ENCODE measurements around the gene LAMA3.

The LAMA3 gene

DNA sequence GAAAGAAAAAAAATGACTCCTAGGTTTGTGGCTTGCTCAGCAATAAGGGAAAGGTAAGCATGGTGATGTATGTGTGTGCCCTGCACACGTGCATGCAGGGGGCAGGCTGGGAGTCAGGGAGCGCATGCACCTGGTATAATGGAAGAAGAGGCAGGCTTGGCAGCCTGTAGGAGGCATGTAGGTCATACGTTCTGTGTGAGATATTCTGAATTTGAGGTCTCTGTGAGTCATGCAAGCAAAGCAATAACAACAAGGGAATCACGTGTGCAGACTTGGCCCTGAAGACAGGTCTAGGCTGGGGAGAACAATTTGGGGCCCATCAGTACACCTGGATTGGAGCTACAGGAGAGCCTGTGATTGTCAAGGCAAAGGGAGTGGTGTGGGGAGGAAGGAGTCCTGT, 230.8 kb downstream of the LAMA3 start:
- DNase-seq, result no peak

- no peak for DNase-seq
Observed at GRCh38 chr18:23921716-23922285, 232.5 kb downstream of the LAMA3 start.

- no peak for DNase-seq
Observed at GRCh38 chr18:23922939-23923338, 233.7 kb downstream of the LAMA3 start.

- no peak for DNase-seq
Observed at GRCh38 chr18:23924813-23925212, 235.6 kb downstream of the LAMA3 start.

GRCh38 chr18:23926571-23926970, 237.3 kb downstream of the LAMA3 start:
- DNase-seq, result no peak

GRCh38 chr18:23927821-23928746, 238.8 kb downstream of the LAMA3 start:
- DNase-seq, result no peak

DNA sequence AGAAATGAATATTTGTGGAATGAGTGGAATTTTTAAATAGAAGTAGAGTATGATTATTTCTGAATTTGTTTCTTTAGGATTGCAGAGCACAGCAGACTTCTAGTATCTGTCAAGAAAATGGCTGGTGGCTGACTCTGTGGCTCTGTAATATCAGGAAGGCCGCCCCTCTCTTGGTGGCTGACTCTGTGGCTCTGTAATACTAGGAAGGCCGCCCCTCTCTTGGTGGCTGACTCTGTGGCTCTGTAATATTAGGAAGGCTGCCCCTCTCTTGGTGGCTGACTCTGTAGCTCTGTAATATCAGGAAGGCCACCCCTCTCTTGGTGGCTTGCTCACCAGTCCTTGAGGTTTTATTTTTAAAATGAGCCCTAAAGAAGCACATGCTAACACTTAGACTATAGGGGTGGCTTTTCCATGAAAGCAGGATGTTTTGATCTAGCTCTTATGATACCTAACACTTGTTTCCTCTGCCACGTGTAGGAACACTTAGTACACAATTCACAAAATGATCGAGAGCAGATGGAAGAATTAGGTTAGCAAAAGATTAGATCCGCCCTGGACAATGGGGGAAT, 240.2 kb downstream of the LAMA3 start:
- DNase-seq, result no peak

GRCh38 chr18:23930002-23930401, 240.7 kb downstream of the LAMA3 start:
- DNase-seq, result no peak

DNA sequence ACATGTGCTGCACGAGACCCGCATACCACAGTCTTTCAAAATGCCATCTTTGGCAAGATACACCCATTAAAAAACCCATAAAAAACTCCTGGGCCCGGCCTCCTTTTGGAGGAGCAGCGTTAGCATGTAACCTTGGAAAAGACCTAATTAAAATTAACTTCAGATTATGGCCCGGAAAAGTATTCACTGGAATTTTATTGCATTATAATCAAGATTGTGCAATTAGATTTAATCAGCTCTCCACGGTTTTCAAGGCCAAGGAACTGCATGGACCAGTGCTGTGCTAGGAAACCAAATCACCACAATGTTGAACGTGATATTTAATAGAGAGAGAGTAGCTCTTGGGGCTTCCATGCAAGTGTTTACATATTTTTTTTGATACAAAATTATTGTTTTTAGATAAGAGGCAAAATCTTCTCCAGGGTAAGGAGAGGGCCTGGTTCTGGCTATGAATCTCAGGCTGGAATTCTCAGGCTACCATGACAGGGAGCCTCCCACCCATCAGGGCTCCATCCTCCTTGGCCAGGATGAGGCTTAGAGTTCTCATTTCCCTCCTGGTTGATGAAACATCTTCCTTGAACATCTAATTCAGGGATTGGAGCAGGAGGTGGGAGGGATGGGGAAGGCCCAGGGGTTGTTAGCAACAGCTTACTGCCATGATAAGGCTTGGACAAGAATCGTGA, 243.3 kb downstream of the LAMA3 start:
- DNase-seq, result no peak

- no peak for DNase-seq
Observed at GRCh38 chr18:23933407-23933806, 244.2 kb downstream of the LAMA3 start.

- no peak for DNase-seq
Observed at GRCh38 chr18:23934252-23934651, 245.0 kb downstream of the LAMA3 start.

GRCh38 chr18:23934863-23935262, 245.6 kb downstream of the LAMA3 start:
- DNase-seq, result no peak

DNA sequence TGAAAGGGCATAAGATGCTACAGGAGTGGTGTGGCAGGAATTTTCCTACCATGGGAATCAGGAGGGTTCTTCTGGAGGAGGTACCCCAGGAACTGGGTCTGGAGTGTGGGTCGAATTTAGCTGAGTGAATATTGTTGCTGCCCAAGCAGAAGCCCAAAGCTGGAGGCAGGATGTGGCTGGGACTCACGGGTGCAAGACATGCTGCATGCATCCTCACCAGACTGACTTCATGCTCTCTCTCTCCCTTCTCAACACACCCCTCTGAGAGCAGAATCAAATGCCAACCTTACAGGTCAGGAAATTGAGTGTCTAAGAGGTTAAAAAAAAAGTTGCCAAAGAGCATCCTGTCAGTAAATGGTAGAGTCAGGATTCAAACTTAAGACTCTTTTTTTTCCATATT, 246.6 kb downstream of the LAMA3 start:
- DNase-seq, result peak; percentile 21

DNA sequence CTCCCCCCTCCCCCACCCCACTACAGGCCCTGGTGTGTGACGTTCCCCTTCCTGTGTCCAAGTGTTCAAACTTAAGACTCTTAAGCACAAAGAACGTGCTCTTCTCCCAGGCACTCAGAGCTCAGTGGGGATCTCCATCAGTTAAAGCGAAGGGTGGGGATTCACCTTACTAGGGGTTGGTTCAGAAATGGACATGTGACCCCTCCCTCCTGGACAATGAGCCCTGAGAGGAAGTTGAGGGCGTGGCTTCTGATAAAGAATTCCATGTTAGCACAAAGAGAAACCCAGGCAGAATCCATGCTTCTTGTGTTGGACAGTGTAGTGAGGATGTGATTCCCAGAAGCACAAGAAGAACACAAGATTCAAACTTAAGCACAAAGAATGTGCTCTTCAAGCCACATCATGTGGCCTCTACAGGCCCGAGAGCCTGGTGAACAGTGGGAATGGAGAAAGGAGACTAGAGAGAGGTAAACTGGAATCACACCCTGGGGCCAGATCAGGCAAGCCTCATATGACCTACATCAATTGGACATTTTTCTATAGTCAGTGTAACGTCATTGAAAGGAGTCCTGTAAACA, 247.2 kb downstream of the LAMA3 start:
- DNase-seq, result no peak

DNA sequence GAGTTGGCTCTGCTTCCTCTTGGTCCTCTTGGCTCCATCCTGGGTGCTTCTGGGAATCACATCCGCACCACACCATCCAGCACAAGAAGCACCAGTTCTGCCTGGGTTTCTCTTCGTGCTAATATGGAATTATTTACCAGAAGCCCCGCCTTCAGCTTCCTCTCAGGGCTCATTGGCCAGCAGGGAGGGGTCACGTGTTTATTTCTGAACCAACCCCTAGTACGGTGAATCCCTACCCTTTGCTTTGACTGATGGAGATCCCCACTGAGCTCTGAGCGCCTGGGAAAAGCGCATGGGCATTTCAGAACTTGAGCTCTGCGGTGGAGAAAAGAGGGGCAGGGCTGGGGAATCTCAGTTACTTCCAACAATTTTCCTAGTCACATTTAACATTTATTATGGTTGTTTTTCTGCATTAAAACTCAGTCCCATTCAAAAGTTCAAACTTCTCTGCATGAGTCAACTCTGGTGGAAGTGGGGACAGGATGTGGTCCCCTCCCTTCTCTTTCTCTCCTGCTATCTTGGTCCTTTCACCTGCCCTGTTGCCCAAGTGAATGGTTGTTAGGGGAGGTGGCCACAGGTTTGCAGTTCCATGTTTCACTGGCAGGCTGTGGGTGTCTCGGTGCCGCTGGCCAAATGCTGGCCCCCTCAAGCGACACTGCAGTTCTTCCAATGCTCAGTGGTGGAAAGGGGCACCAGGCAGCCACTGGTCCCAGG, 248.9 kb downstream of the LAMA3 start:
- DNase-seq, result peak; percentile 22

DNA sequence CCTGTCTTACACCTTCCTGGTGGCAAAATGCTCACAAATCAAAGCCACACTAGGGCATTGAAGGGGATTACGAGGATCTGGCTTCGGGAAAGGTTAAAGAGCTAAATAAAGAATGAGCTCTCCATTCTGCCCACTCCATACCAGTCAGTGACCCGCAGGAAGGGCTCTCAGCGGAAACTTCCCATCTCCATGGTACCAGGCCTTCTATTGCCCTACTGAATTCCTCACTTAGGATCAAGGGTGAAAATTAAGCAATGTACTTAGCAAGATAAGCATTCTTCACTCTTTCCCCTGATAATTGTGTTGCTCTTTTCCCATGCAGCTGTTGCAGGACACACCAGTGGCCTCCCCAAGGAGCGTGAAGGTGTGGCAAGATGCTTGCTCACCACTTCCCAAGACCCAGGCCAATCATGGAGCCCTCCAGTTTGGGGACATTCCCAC, 249.7 kb downstream of the LAMA3 start:
- no peak for DNase-seq

DNA sequence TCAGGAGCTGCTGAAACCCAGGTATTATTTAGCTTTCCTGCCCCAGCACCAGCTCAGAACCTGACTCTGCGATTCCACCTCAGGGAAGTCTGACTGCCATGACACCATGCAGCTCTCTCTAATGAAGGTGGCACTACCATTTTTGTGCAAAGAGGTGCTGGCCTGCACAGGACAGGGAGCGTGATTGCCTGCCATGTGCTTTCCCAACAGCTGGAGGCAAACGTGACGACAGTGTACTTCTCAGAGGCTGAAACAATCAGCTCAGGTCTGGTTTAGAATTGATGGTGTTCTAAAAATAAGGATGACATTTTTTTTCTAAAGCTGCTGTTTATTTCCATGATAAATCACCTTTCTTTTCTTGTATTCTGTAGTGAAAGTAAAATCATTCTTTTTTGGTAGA, 250.1 kb downstream of the LAMA3 start:
- no peak for DNase-seq

DNA sequence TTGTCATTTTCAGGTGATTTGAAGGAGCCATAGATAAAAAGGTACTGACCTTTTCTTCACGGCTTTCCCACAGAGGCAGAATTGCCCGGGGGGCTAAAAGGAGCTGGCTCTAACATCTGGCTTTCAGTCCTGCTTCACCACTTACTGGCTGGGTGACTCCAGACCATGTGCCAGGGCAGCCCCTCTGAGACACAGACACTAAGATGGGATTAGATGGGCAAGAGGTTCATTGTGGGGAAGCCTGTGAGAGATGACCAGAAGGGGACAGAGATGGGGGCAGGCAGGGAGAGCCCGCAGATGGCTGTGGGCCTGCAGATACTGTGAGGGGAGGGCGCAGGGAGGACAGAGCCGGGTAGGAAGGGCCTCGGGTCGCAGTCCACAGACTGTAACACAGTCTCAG, 250.6 kb downstream of the LAMA3 start:
- DNase-seq, result no peak

GRCh38 chr18:23941791-23942190, 252.5 kb downstream of the LAMA3 start:
- no peak for DNase-seq

DNA sequence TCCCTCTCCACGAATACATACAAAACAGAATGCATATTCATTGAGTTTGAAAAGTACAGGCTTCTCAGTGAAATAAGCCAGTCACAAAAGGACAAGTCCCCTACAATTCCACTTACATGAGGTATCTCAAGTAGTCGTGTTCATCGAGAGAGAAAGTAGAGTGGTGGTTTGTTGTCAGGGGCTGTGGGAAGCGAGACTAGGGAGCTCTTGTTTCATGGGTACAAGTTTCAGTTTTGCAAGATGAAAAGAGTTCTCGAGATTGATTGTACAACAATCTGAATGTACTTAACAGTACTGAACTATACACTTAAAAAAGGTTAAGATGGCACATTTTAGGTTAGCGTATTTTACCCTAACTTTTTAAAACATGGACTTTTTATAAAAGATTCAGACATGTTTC, 253.9 kb downstream of the LAMA3 start:
- no peak for DNase-seq

- no peak for DNase-seq
Observed at GRCh38 chr18:23943903-23944624, 254.8 kb downstream of the LAMA3 start.
